HepG2 (cell line): ENCODE data around the gene CPNE8. TPM values are rescaled to one million over a fixed set of nuclear protein-coding genes. Genes with fewer than 3 reads are reported as not detected.

Experiments used
- ATAC-seq: fragments of 200-7000 bp; cut with Tn5 transposase; 3 replicates; pipeline ENCODE4 v1.9.1; 2020; ENCODE audit warnings: mild to moderate bottlenecking, moderate library complexity
- BruUV-seq: library from RNA; stranded (reverse); fragments of 400-500 nt; replicated peaks from 2 replicates; lab custom pipeline; 2021; lab: Mats Ljungman, UMichigan
- CTCF ChIA-PET: fragments of 300-600 bp; formaldehyde crosslinking; extraction: SDS; loops from one replicate; lab custom pipeline; 2021; ENCODE audit warnings: low total read pairs, inconsistent platforms, low intra/inter-chr PET ratio; lab: Yijun Ruan, JAX
- POLR2A ChIA-PET: fragments of 350-600 bp; sonication (Branson Sonifier 250); formaldehyde crosslinking; loops from one replicate; lab custom pipeline; 2020; ENCODE audit warnings: antibody characterized with exemption, inconsistent platforms; lab: Yijun Ruan, JAX
- DNase-seq: peaks from one replicate; pipeline ENCODE4 v3.0.0-alpha.2; 2015; ENCODE audit warnings: low spot score
- FAIRE-seq: peaks from 3 replicates; lab custom pipeline; 2011; peaks lifted over from hg19 to GRCh38; lab: Jason Lieb, UNC
- H2AFZ ChIP-seq: one replicate; pipeline ENCODE4 v1.6.1; 2011; ENCODE audit warnings: low read length, inconsistent platforms
- H3K27ac ChIP-seq: fragments of 300-600 bp; 3 replicates; pipeline ENCODE4 v1.8.0; 2011; ENCODE audit warnings: mixed run types, mild to moderate bottlenecking, mixed read lengths, low read length, inconsistent platforms; ENCODE audit not compliant: insufficient read depth; ENCODE audit errors: extremely low read length
- H3K27me3 ChIP-seq, 2 experiments: fragments of 200-600 bp in 1 of 2; 2 replicates in 1 of 2; 3 replicates in 1 of 2; pipeline versions ENCODE4 v1.6.0 to v1.8.0; 2011; ENCODE audit warnings: low read length in 2 of 2, mild to moderate bottlenecking in 2 of 2, moderate library complexity in 2 of 2, inconsistent platforms in 1 of 2; ENCODE audit not compliant: insufficient read depth in 2 of 2, control insufficient read depth in 1 of 2
- H3K36me3 ChIP-seq, 2 experiments: fragments of 200-600 bp in 1 of 2; replicated peaks in 1 of 2; 2 replicates in 1 of 2; 3 replicates in 1 of 2; pipeline versions ENCODE4 v1.5.1 to v1.8.0; 2011; ENCODE audit warnings: low read length in 2 of 2, inconsistent platforms in 1 of 2; ENCODE audit not compliant: insufficient read depth in 2 of 2, control insufficient read depth in 1 of 2
- H3K4me1 ChIP-seq: 2 replicates; pipeline ENCODE4 v1.5.1; 2012; ENCODE audit warnings: low read length, inconsistent platforms; ENCODE audit not compliant: insufficient read depth
- H3K4me2 ChIP-seq: 2 replicates; pipeline ENCODE4 v1.6.0; 2011; ENCODE audit warnings: low read depth, low read length, inconsistent platforms
- H3K4me3 ChIP-seq, 3 experiments: fragments of 200-600 bp in 1 of 3; sonication (generic), shearing (Covaris generic) in 1 of 3; replicated peaks in 1 of 3; 2 replicates each; pipeline ENCODE4 v1.5.1; 2011 to 2016; ENCODE audit warnings: low read length in 3 of 3, inconsistent platforms in 2 of 3, low read depth in 2 of 3, mild to moderate bottlenecking in 2 of 3, control low read depth in 1 of 3, mixed read lengths in 1 of 3; ENCODE audit not compliant: insufficient read depth in 1 of 3
- H3K79me2 ChIP-seq: one replicate; pipeline ENCODE4 v1.6.1; 2011; ENCODE audit warnings: low read length, inconsistent platforms; ENCODE audit not compliant: insufficient read depth
- H3K9ac ChIP-seq: 2 replicates; pipeline ENCODE4 v1.6.0; 2011; ENCODE audit warnings: mild to moderate bottlenecking, low read depth, low read length, inconsistent platforms; ENCODE audit not compliant: insufficient read depth
- H3K9me3 ChIP-seq: 2 replicates; pipeline ENCODE4 v1.5.1; 2012; ENCODE audit warnings: mild to moderate bottlenecking, low read length
- H4K20me1 ChIP-seq: 2 replicates; pipeline ENCODE4 v1.6.0; 2011; ENCODE audit warnings: inconsistent platforms, mild to moderate bottlenecking, low read length, moderate library complexity; ENCODE audit not compliant: insufficient read depth
- MXI1 ChIP-seq: IDR thresholded peaks from 3 replicates; pipeline ENCODE4 v1.6.1; 2012; ENCODE audit warnings: low read depth, low read length, inconsistent platforms, borderline replicate concordance
- NR2F6 ChIP-seq, 2 experiments: IDR thresholded peaks; 2 replicates each; pipeline ENCODE4 v1.6.1; 2016; ENCODE audit warnings: antibody characterized with exemption in 1 of 2, mild to moderate bottlenecking in 1 of 2
- RNF2 ChIP-seq: fragments of 450-650 bp; conservative IDR thresholded peaks from 2 replicates; pipeline ENCODE4 v1.6.1; 2016; ENCODE audit warnings: low read depth
- SALL1 ChIP-seq: sonication (generic); formaldehyde crosslinking; IDR thresholded peaks from 2 replicates; pipeline ENCODE4 v1.8.0; 2022; ENCODE audit warnings: mild to moderate bottlenecking, missing genetic modification reagents
- STAG1 ChIP-seq: sonication (generic); formaldehyde crosslinking; IDR thresholded peaks from 2 replicates; pipeline ENCODE4 v1.4.0; 2020; ENCODE audit warnings: missing genetic modification reagents
- SUZ12 ChIP-seq: fragments of 150-350 bp; IDR thresholded peaks from 2 replicates; pipeline ENCODE4 v1.6.1; 2014; ENCODE audit warnings: low read depth, low read length
- TRIM24 ChIP-seq: sonication (generic); formaldehyde crosslinking; IDR thresholded peaks from 2 replicates; pipeline ENCODE4 v1.8.0; 2022; ENCODE audit warnings: mild to moderate bottlenecking, missing genetic modification reagents
- ZMYM2 ChIP-seq: sonication (generic); formaldehyde crosslinking; IDR thresholded peaks from 2 replicates; pipeline ENCODE4 v1.8.0; 2022; ENCODE audit warnings: mild to moderate bottlenecking, missing genetic modification reagents
- ZNF24 ChIP-seq: fragments of 450-650 bp; IDR thresholded peaks from 2 replicates; pipeline ENCODE4 v1.6.1; 2017; ENCODE audit warnings: antibody characterized with exemption, mild to moderate bottlenecking
- ZNF354B ChIP-seq: sonication (generic); formaldehyde crosslinking; IDR thresholded peaks from 2 replicates; pipeline ENCODE4 v1.8.0; 2022; ENCODE audit warnings: mild to moderate bottlenecking, missing genetic modification reagents
- ZNF619 ChIP-seq: sonication (generic); formaldehyde crosslinking; IDR thresholded peaks from 2 replicates; pipeline ENCODE4 v1.4.0; 2020; ENCODE audit warnings: mild to moderate bottlenecking, missing genetic modification reagents
- ZNF646 ChIP-seq: sonication (generic); formaldehyde crosslinking; IDR thresholded peaks from 2 replicates; pipeline ENCODE4 v1.9.0; 2021; ENCODE audit warnings: mild to moderate bottlenecking, missing genetic modification reagents
- WGBS: methylation state at CpG from one replicate; pipeline ENCODE4 v1.1.6; 2017; ENCODE audit warnings: low lambda C conversion rate; 5-methylcytosine and 5-hydroxymethylcytosine counted together
- in situ Hi-C: cut with HindIII; loops from 2 replicates; pipeline ENCODE4 v1.10.0; 2017; ENCODE audit warnings: low pct_unique_long_range_greater_than_20kb; ENCODE audit not compliant: extremely low pct_ligation_motif_present
- intact Hi-C: fragments of 100-400 bp; cut with micrococcal nuclease; formaldehyde crosslinking; loops from one replicate; pipeline ENCODE4 v1.10.0; 2022; ENCODE audit not compliant: unreplicated experiment
- polyA plus RNA-seq, 8 experiments: library from polyadenylated mRNA; depleted of rRNA in 3 of 8; stranded (reverse) in 7 of 8; unstranded in 1 of 8; fragments of >200 nt; fragmentation: Illumina TruSeq in 4 of 8; extraction: Trizol in 4 of 8; gene quantifications; 2 replicates each; pipeline versions ENCODE4 v1.2.1 to v1.2.3, GENCODE V29; 2011 to 2016; ENCODE audit warnings: low read depth in 4 of 8, missing spikeins in 1 of 8, mixed read lengths in 1 of 8; ENCODE audit not compliant: insufficient read depth in 1 of 8
- total RNA-seq, 5 experiments: library from RNA; depleted of rRNA; stranded (reverse); fragments of >200 nt; fragmentation: Illumina TruSeq; extraction: Trizol; gene quantifications; 2 replicates each; pipeline ENCODE4 v1.2.3, GENCODE V29; 2016; ENCODE audit warnings: low read depth in 1 of 5

CPNE8 gene
- total and polyA plus RNA-seq, 2 of the 13 experiments (the other 11 are each of a cell fraction or from before 2014, with no cell fraction given): 2.4 to 2.7 TPM

- no peak for ATAC-seq
- Histone ChIP-seq H3K36me3 (no peaks in the 10 kb centered on the region), H3K4me1 (no peaks in the 10 kb centered on the region), H3K4me2 (no peak overlapping the region), H3K79me2 (no peaks in the 10 kb centered on the region), H4K20me1 (no peaks in the 10 kb centered on the region), H3K27me3 (no peaks in the 10 kb centered on the region), H3K9ac (no peak overlapping the region), H3K27ac (no peak overlapping the region), H3K9me3 (peaks cover 6% of the 10 kb centered on the region; the same call in 1 of the 2 replicates), H2AFZ (no peak overlapping the region), H3K4me3 (no peak overlapping the region)
- DNase-seq: no peak
- FAIRE-seq: no peak
- in situ Hi-C loops: no loop called here
- POLR2A ChIA-PET: no interaction called here
- no peak for TF ChIP-seq ZMYM2 (CRISPR knock-in tag)
- TF ChIP-seq MXI1: no peak
- TF ChIP-seq TRIM24 (CRISPR knock-in tag): no peak
- no peak for TF ChIP-seq RNF2
- TF ChIP-seq SUZ12: no peak
- no peak for TF ChIP-seq ZNF354B (CRISPR knock-in tag)
- TF ChIP-seq SALL1: no peak
- TF ChIP-seq ZNF619 (CRISPR knock-in tag): no peak
- TF ChIP-seq NR2F6 (IDR thresholded peaks at IDR 0.05): no peak
- no peak for TF ChIP-seq NR2F6 (CRISPR knock-in tag; IDR thresholded peaks at IDR 0.05)
- no peak for TF ChIP-seq ZNF24
- CTCF ChIA-PET: no interaction called here
- intact Hi-C loops: no loop called here
- BruUV-seq: no TSS peak
- WGBS: 56% methylated on average over 6 of the region's 6 CpGs
These were observed 239.0 kb downstream of the CPNE8 start for GRCh38 chr12:38666425-38666824.

GRCh38 chr12:38664661-38665269, 240.6 kb downstream of the CPNE8 start:
- peak; percentile 34 for FAIRE-seq
- BruUV-seq: no TSS peak
- no peaks in the 10 kb centered on the region for H3K27me3 ChIP-seq
- peak; percentile 16 for DNase-seq
- H3K36me3 ChIP-seq: no peaks in the 10 kb centered on the region
- H3K4me1 ChIP-seq: no peaks in the 10 kb centered on the region
- CTCF ChIA-PET: interaction anchor here (1.1 kb wide), 1 partner anchor 439 kb away, joined by 3 read pairs; no protein-coding TSS in a partner anchor
- peaks cover 6% of the 10 kb centered on the region; the same call in 1 of the 2 replicates for H3K9me3 ChIP-seq
- H3K4me2 ChIP-seq: no peak overlapping the region
- POLR2A ChIA-PET: no interaction called here
- intact Hi-C loops: loop anchor here (2.0 kb wide), 2 partner anchors 246 to 438 kb away; no protein-coding TSS in a partner anchor
- peak; percentile 75 for ATAC-seq
- H3K9ac ChIP-seq: no peak overlapping the region
- no peak overlapping the region for H3K27ac ChIP-seq
- no peak overlapping the region for H2AFZ ChIP-seq
- no peaks in the 10 kb centered on the region for H3K79me2 ChIP-seq
- in situ Hi-C loops: no loop called here
- no peak overlapping the region for H3K4me3 ChIP-seq
- no peaks in the 10 kb centered on the region for H4K20me1 ChIP-seq
- TF ChIP-seq STAG1 (CRISPR knock-in tag) (peak; percentile 40), ZNF646 (no peak)
